Neural progenitor cell (in vitro differentiated cells): Measurements from ENCODE around the gene MX2.
"Not testable (repeated sequence)": the region's sequence is repeated elsewhere in the genome, so short reads cannot be mapped to it uniquely, and the experiment has no call there.

ENCODE experiments used
- EZH2 ChIP-seq: fragments of 200-600 bp; sonication (generic); IDR thresholded peaks from 2 replicates; pipeline ENCODE4 v1.6.1; 2017; ENCODE audit warnings: antibody characterized with exemption, mild to moderate bottlenecking, moderate library complexity
- EZH2phosphoT487 ChIP-seq: fragments of 200-600 bp; sonication (generic); IDR thresholded peaks from 2 replicates; pipeline ENCODE4 v1.6.1; 2017; ENCODE audit warnings: antibody characterized with exemption
- TF ChIP-seq, protein P1 (sequence below): fragments of 200-600 bp; sonication (generic); IDR thresholded peaks from 2 replicates; pipeline ENCODE4 v1.5.1; 2017; ENCODE audit warnings: antibody characterized with exemption, mild to moderate bottlenecking

DNA sequence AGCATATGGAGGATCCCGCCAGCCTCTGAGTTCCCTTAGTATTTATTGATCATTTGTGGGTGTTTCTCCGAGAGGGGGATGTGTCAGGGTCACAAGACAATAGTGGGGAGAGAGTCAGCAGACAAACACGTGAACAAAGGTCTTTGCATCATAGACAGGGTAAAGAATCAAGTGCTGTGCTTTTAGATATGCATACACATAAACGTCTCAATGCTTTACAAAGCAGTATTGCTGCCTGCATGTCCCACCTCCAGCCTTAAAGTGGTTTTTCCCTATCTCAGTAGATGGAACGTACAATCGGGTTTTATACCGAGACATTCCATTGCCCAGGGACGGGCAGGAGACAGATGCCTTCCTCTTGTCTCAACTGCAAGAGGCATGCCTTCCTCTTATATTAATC, 59.2 kb downstream of the MX2 start:
- TF ChIP-seq, protein P1, sequence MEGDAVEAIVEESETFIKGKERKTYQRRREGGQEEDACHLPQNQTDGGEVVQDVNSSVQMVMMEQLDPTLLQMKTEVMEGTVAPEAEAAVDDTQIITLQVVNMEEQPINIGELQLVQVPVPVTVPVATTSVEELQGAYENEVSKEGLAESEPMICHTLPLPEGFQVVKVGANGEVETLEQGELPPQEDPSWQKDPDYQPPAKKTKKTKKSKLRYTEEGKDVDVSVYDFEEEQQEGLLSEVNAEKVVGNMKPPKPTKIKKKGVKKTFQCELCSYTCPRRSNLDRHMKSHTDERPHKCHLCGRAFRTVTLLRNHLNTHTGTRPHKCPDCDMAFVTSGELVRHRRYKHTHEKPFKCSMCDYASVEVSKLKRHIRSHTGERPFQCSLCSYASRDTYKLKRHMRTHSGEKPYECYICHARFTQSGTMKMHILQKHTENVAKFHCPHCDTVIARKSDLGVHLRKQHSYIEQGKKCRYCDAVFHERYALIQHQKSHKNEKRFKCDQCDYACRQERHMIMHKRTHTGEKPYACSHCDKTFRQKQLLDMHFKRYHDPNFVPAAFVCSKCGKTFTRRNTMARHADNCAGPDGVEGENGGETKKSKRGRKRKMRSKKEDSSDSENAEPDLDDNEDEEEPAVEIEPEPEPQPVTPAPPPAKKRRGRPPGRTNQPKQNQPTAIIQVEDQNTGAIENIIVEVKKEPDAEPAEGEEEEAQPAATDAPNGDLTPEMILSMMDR, result not testable (repeated sequence)
- not testable (repeated sequence) for TF ChIP-seq EZH2, EZH2phosphoT487
